Measurements from ENCODE around the gene DHRSX.

- TF ChIP-seq CTCF (IDR thresholded peaks at IDR 0.05; ENCODE audit: insufficient read depth, low read length, poor library complexity, severe bottlenecking) = no peak
- no peak for TF ChIP-seq EZH2phosphoT487 (conservative IDR thresholded peaks at IDR 0.05; ENCODE audit: low read length)
These were observed 7.3 kb upstream of the DHRSX start for GRCh38 chrX:2507904-2508627.

Data from SU-DHL-6 (cell line).